ENCODE measurements around the gene CABP7. TPM values are rescaled to one million over a fixed set of nuclear protein-coding genes. Genes with fewer than 3 reads are reported as not detected.

The CABP7 gene
- polyA plus RNA-seq (2013, experiment 1 of 4), result 0.39 TPM
- polyA plus RNA-seq (2013, experiment 2 of 4), result 0.32 TPM
- 1.5 TPM for polyA plus RNA-seq (2013, experiment 3 of 4)
- 2.1 TPM for polyA plus RNA-seq (2013, experiment 4 of 4)

DNA sequence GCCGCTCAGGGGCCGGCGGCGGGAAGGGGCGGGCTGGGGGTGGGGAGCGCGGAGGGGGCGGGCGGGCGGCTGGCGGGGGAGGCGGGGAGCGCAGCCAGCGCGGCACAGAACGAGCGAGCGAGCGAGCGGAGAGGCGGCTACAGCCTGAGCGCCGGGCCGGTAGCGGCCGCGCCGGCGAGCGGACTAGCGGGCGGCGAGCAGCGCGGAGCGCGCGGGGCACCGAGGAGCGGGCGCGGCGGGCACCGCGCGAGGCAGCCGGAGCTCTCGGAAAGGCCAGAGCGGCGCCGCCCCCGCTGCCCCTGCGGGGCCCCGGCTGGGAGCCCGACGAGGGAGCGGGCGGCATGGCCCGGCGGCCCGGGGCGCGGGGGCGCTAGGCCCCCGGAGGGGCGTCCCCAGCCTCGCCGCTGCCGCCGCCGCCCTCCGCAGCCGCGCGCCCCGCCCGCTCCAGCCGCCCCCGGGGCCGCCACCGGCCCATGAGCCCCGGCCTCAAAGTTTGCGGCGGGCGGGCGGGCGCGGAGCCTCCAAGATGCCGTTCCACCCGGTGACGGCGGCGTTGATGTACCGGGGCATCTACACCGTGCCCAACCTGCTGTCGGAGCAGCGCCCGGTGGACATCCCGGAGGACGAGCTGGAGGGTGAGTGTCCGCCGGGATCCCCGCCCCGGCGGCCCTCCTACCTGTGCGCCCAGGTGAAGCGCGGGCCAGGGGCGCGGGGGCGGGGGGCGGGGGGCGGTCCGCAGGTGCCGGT is at the start of gene CABP7:
CABP7 (plus strand) TSS at position 105 of the 747 bp plus-strand sequence; CDS start at position 527, 422 bp downstream.
- Histone ChIP-seq H3K27me3 (ENCODE audit: control insufficient read depth, insufficient read depth, low read length, poor library complexity, severe bottlenecking) (peaks cover 51% of the 10 kb centered on the region), H3K4me1 (ENCODE audit: control insufficient read depth, insufficient read depth, low read length) (no peaks in the 10 kb centered on the region), H3K27ac (ENCODE audit: insufficient read depth, low read depth, low read length, poor library complexity, severe bottlenecking) (no peak within 1 kb of the TSS), H3K36me3 (ENCODE audit: control insufficient read depth, insufficient read depth, low read length) (no peaks in the 10 kb centered on the region), H3K9me3 (ENCODE audit: control insufficient read depth, low read length) (no peaks in the 10 kb centered on the region), H3K4me3 (ENCODE audit: insufficient read depth, low read depth, low read length) (peak within 1 kb of the TSS; percentile 20)
- 1% methylated on average over 113 to 115 of the region's 115 CpGs for WGBS, 2 experiments

- WGBS, 2 experiments, result 6 to 13% methylated on average over 3 of the region's 3 CpGs
- Histone ChIP-seq H3K4me3 (ENCODE audit: insufficient read depth, low read depth, low read length) (no peak overlapping the region), H3K9me3 (ENCODE audit: control insufficient read depth, low read length) (no peaks in the 10 kb centered on the region), H3K36me3 (ENCODE audit: control insufficient read depth, insufficient read depth, low read length) (peaks cover 12% of the 10 kb centered on the region), H3K4me1 (ENCODE audit: control insufficient read depth, insufficient read depth, low read length) (peaks cover 17% of the 10 kb centered on the region), H3K27ac (ENCODE audit: insufficient read depth, low read depth, low read length, poor library complexity, severe bottlenecking) (peak overlapping the region; percentile 55), H3K27me3 (ENCODE audit: control insufficient read depth, insufficient read depth, low read length, poor library complexity, severe bottlenecking) (no peaks in the 10 kb centered on the region)
These were observed 49.2 kb upstream of the CABP7 start for GRCh38 chr22:29670626-29671025.

DNA sequence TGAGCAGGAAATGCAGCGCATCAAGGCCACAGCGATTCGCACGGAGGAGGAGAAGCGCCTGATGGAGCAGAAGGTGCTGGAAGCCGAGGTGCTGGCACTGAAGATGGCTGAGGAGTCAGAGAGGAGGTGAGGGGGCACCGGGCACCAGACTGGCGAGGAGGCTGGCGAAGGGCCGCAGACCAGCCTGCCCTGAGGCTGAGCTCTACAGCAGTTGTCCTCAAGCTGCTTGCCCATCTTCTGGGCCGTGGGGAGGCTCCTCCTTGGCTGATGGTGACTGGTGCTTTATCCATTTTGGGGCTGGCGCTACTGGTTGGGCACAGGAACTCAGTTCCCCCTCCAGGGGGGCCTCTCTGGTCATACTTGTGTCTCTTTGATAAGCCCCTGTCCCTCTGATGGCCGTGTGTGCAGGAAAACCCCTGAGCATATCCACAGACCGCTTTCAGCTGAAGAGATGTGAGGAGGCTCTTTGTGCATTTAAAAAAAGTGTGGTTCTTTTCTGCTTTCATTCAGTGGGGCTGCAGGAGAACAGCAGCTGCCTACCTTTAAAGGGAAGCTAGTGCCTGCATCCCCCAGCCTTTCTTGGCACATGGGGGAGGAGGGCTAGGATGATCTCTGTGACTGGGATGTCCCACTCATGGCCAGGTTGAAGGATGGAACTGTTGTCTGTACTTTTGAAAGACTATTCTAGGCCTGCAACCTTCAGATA is 46.3 kb upstream of the CABP7 start:
- no peaks in the 10 kb centered on the region for H3K27me3 ChIP-seq (ENCODE audit: control insufficient read depth, insufficient read depth, low read length, poor library complexity, severe bottlenecking)
- no peaks in the 10 kb centered on the region for H3K9me3 ChIP-seq (ENCODE audit: control insufficient read depth, low read length)
- no peak overlapping the region for H3K4me3 ChIP-seq (ENCODE audit: insufficient read depth, low read depth, low read length)
- H3K4me1 ChIP-seq (ENCODE audit: control insufficient read depth, insufficient read depth, low read length), result peaks cover 17% of the 10 kb centered on the region
- H3K27ac ChIP-seq (ENCODE audit: insufficient read depth, low read depth, low read length, poor library complexity, severe bottlenecking), result no peak overlapping the region
- 95 to 97% methylated on average over 14 of the region's 14 CpGs for WGBS, 2 experiments
- peaks cover 26% of the 10 kb centered on the region for H3K36me3 ChIP-seq (ENCODE audit: control insufficient read depth, insufficient read depth, low read length)

GRCh38 chr22:29674121-29674520 is 45.7 kb upstream of the CABP7 start:
- Histone ChIP-seq H3K27me3 (ENCODE audit: control insufficient read depth, insufficient read depth, low read length, poor library complexity, severe bottlenecking) (no peaks in the 10 kb centered on the region), H3K36me3 (ENCODE audit: control insufficient read depth, insufficient read depth, low read length) (peaks cover 29% of the 10 kb centered on the region), H3K9me3 (ENCODE audit: control insufficient read depth, low read length) (no peaks in the 10 kb centered on the region), H3K4me1 (ENCODE audit: control insufficient read depth, insufficient read depth, low read length) (peaks cover 17% of the 10 kb centered on the region), H3K27ac (ENCODE audit: insufficient read depth, low read depth, low read length, poor library complexity, severe bottlenecking) (no peak overlapping the region), H3K4me3 (ENCODE audit: insufficient read depth, low read depth, low read length) (no peak overlapping the region)
- WGBS, 2 experiments, result 93 to 96% methylated on average over 8 of the region's 8 CpGs

DNA sequence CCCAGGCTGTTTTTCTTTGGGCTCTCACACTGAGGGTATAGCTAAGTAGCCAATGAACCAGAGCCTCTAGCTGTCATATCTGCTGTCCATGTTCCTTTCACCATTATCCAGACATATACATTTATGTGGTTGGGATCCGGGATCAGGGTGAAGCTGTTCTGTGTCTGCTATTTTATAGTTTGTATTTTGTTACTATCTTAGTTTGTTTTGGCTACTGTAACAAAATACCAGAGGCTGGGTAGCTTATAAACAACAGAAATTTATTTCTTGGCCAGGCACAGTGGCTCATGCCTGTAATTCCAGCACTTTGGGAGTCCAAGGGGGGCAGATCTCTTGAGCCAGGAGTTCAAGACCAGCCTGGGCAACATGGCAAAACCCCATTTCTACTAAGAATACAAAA is 40.5 kb upstream of the CABP7 start:
- H3K27ac ChIP-seq (ENCODE audit: insufficient read depth, low read depth, low read length, poor library complexity, severe bottlenecking), result no peak overlapping the region
- H3K36me3 ChIP-seq (ENCODE audit: control insufficient read depth, insufficient read depth, low read length), result peaks cover 30% of the 10 kb centered on the region
- H3K4me3 ChIP-seq (ENCODE audit: insufficient read depth, low read depth, low read length), result no peak overlapping the region
- H3K9me3 ChIP-seq (ENCODE audit: control insufficient read depth, low read length), result no peaks in the 10 kb centered on the region
- 91 to 100% methylated on average over 1 of the region's 1 CpG for WGBS, 2 experiments
- H3K27me3 ChIP-seq (ENCODE audit: control insufficient read depth, insufficient read depth, low read length, poor library complexity, severe bottlenecking), result no peaks in the 10 kb centered on the region
- H3K4me1 ChIP-seq (ENCODE audit: control insufficient read depth, insufficient read depth, low read length), result no peaks in the 10 kb centered on the region

DNA sequence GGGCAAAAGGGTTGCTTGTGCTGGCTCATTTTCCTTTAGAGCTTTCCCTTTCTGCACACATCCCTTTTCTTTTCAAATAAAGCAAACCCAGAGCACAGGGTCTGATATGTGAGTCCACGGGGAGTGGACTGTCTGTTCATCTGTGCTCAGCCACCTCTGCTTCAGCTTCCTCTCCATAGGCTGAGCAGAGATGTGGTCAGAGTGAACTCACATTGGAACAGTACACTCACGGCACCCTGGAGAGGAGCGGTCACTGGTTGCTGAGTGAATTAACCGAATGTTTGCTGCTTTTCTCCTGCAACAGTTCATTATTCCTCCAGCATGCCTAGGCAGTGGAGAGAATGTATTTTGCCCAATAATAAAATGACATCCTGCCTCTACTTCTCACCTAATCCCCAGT is 36.3 kb upstream of the CABP7 start:
- H3K27ac ChIP-seq (ENCODE audit: insufficient read depth, low read depth, low read length, poor library complexity, severe bottlenecking), result no peak overlapping the region
- peaks cover 7% of the 10 kb centered on the region for H3K36me3 ChIP-seq (ENCODE audit: control insufficient read depth, insufficient read depth, low read length)
- 94 to 98% methylated on average over 4 of the region's 4 CpGs for WGBS, 2 experiments
- no peaks in the 10 kb centered on the region for H3K27me3 ChIP-seq (ENCODE audit: control insufficient read depth, insufficient read depth, low read length, poor library complexity, severe bottlenecking)
- H3K4me1 ChIP-seq (ENCODE audit: control insufficient read depth, insufficient read depth, low read length), result peaks cover 8% of the 10 kb centered on the region
- H3K9me3 ChIP-seq (ENCODE audit: control insufficient read depth, low read length), result no peaks in the 10 kb centered on the region
- no peak overlapping the region for H3K4me3 ChIP-seq (ENCODE audit: insufficient read depth, low read depth, low read length)

GRCh38 chr22:29684244-29684643 is 35.6 kb upstream of the CABP7 start:
- H3K4me3 ChIP-seq (ENCODE audit: insufficient read depth, low read depth, low read length), result no peak overlapping the region
- H3K27ac ChIP-seq (ENCODE audit: insufficient read depth, low read depth, low read length, poor library complexity, severe bottlenecking), result no peak overlapping the region
- H3K27me3 ChIP-seq (ENCODE audit: control insufficient read depth, insufficient read depth, low read length, poor library complexity, severe bottlenecking), result no peaks in the 10 kb centered on the region
- peaks cover under 1% of the 10 kb centered on the region for H3K36me3 ChIP-seq (ENCODE audit: control insufficient read depth, insufficient read depth, low read length)
- peaks cover 13% of the 10 kb centered on the region for H3K4me1 ChIP-seq (ENCODE audit: control insufficient read depth, insufficient read depth, low read length)
- 95% methylated on average over 4 of the region's 4 CpGs for WGBS, 2 experiments
- no peaks in the 10 kb centered on the region for H3K9me3 ChIP-seq (ENCODE audit: control insufficient read depth, low read length)

- Histone ChIP-seq H3K4me1 (ENCODE audit: control insufficient read depth, insufficient read depth, low read length) (peaks cover 42% of the 10 kb centered on the region), H3K27me3 (ENCODE audit: control insufficient read depth, insufficient read depth, low read length, poor library complexity, severe bottlenecking) (no peaks in the 10 kb centered on the region), H3K4me3 (ENCODE audit: insufficient read depth, low read depth, low read length) (no peak overlapping the region), H3K36me3 (ENCODE audit: control insufficient read depth, insufficient read depth, low read length) (no peaks in the 10 kb centered on the region), H3K9me3 (ENCODE audit: control insufficient read depth, low read length) (no peaks in the 10 kb centered on the region), H3K27ac (ENCODE audit: insufficient read depth, low read depth, low read length, poor library complexity, severe bottlenecking) (peak overlapping the region; percentile 45)
- WGBS, 2 experiments, result 42 to 47% methylated on average over 5 of the region's 5 CpGs
These were observed 30.5 kb upstream of the CABP7 start for GRCh38 chr22:29689206-29689879.

DNA sequence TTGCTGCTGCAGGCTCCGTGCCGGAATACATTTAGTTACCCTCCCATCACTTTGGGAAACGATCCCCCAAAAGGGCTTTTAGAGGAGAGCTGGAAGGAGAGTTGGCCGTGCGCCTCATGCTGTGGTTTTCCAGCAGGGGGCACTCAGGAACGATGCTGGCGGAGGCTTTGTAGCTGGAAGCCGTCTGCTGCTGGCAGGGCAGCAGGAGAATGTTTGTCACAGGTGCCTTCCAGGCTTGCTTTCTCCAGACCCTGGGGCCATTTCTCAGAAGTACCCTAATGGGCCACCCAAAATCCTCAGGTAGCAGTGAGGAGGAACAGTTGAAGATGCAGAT is 30.0 kb upstream of the CABP7 start:
- H3K36me3 ChIP-seq (ENCODE audit: control insufficient read depth, insufficient read depth, low read length), result no peaks in the 10 kb centered on the region
- no peak overlapping the region for H3K4me3 ChIP-seq (ENCODE audit: insufficient read depth, low read depth, low read length)
- 9 to 12% methylated on average over 8 of the region's 8 CpGs for WGBS, 2 experiments
- H3K27me3 ChIP-seq (ENCODE audit: control insufficient read depth, insufficient read depth, low read length, poor library complexity, severe bottlenecking), result no peaks in the 10 kb centered on the region
- peaks cover 42% of the 10 kb centered on the region for H3K4me1 ChIP-seq (ENCODE audit: control insufficient read depth, insufficient read depth, low read length)
- no peaks in the 10 kb centered on the region for H3K9me3 ChIP-seq (ENCODE audit: control insufficient read depth, low read length)
- H3K27ac ChIP-seq (ENCODE audit: insufficient read depth, low read depth, low read length, poor library complexity, severe bottlenecking), result no peak overlapping the region

DNA sequence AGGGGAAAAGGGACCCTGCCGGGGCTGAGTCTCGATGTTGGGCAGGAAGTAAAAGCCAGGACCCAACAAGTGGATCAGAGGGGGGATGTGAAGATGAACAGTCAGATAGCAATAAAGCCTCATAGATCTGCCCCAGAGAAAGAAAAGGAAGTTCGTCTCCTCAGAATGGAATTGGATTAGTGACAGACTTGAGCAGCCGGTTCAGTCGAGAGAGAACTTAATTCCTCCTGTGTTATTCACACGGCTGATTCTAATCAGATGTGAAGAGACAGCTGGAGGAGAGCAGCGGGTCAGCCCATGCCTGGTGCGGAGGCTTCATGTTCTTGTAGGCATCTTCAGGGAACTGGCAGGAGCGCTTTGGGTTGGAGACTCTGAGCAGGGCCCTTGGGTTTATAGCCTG is 29.3 kb upstream of the CABP7 start:
- Histone ChIP-seq H3K4me3 (ENCODE audit: insufficient read depth, low read depth, low read length) (no peak overlapping the region), H3K36me3 (ENCODE audit: control insufficient read depth, insufficient read depth, low read length) (no peaks in the 10 kb centered on the region), H3K27me3 (ENCODE audit: control insufficient read depth, insufficient read depth, low read length, poor library complexity, severe bottlenecking) (no peaks in the 10 kb centered on the region), H3K27ac (ENCODE audit: insufficient read depth, low read depth, low read length, poor library complexity, severe bottlenecking) (no peak overlapping the region), H3K9me3 (ENCODE audit: control insufficient read depth, low read length) (no peaks in the 10 kb centered on the region), H3K4me1 (ENCODE audit: control insufficient read depth, insufficient read depth, low read length) (peaks cover 42% of the 10 kb centered on the region)
- 71 to 77% methylated on average over 9 of the region's 9 CpGs for WGBS, 2 experiments
